GM23338 (cell line): ENCODE results near the gene XYLT1.

Experiments used
- CREB1 ChIP-seq: fragments of 250-450 bp; sonication (Bioruptor Pico); IDR thresholded peaks from 2 replicates; pipeline ENCODE4 v1.5.0; 2020; ENCODE audit warnings: low read depth, mild to moderate bottlenecking, moderate library complexity
- CTCF ChIP-seq, 2 experiments: fragments of 200-600 bp in 1 of 2; sonication (generic) in 1 of 2; conservative IDR thresholded peaks; 2 replicates each; pipeline versions ENCODE4 v1.5.1 to v1.6.1; 2016 to 2017; ENCODE audit warnings: antibody characterized with exemption in 2 of 2, low read depth in 2 of 2, mild to moderate bottlenecking in 2 of 2, moderate library complexity in 1 of 2
- ETS1 ChIP-seq: IDR thresholded peaks from 2 replicates; pipeline ENCODE4 v1.6.1; 2016; ENCODE audit warnings: antibody characterized with exemption
- EZH2 ChIP-seq: fragments of 200-600 bp; sonication (generic); IDR thresholded peaks from one replicate; pipeline ENCODE4 v1.8.0; 2017; ENCODE audit warnings: antibody characterized with exemption, mild to moderate bottlenecking, low read depth; ENCODE audit not compliant: unreplicated experiment
- EZH2phosphoT487 ChIP-seq: fragments of 200-600 bp; sonication (generic); IDR thresholded peaks from one replicate; pipeline ENCODE4 v1.8.1; 2018; ENCODE audit warnings: antibody characterized with exemption; ENCODE audit not compliant: unreplicated experiment
- JUNB ChIP-seq: IDR thresholded peaks from one replicate; pipeline ENCODE4 v1.6.1; 2016; ENCODE audit warnings: antibody characterized with exemption; ENCODE audit not compliant: unreplicated experiment
- POLR2AphosphoS5 ChIP-seq: IDR thresholded peaks from 2 replicates; pipeline ENCODE4 v1.6.1; 2016; ENCODE audit warnings: antibody characterized with exemption, low read depth
- REST ChIP-seq: IDR thresholded peaks from one replicate; pipeline ENCODE4 v1.6.1; 2018; ENCODE audit warnings: antibody characterized with exemption; ENCODE audit not compliant: unreplicated experiment
- STAT1 ChIP-seq: IDR thresholded peaks from one replicate; pipeline ENCODE4 v1.6.1; 2016; ENCODE audit warnings: antibody characterized with exemption; ENCODE audit not compliant: unreplicated experiment
- ZNF331 ChIP-seq: fragments of 250-450 bp; sonication (Bioruptor Pico); IDR thresholded peaks from 2 replicates; pipeline ENCODE4 v1.5.0; 2020; ENCODE audit warnings: low read depth, mild to moderate bottlenecking, moderate library complexity
- ZNF462 ChIP-seq: fragments of 250-450 bp; sonication (Bioruptor Pico); IDR thresholded peaks from 2 replicates; pipeline ENCODE4 v1.5.0; 2020; ENCODE audit warnings: mild to moderate bottlenecking, moderate library complexity

GRCh38 chr16:17304491-17305119 lies 166.2 kb downstream of the XYLT1 start:
- TF ChIP-seq CTCF (conservative IDR thresholded peaks at IDR 0.05; ENCODE audit: low read depth in 2 of 2) (0 out of 4 replicates have a peak, but pooled peaks of 1 of the 2 experiments have one; percentile 23), EZH2 (no peak), EZH2phosphoT487 (no peak), POLR2AphosphoS5 (no peak), REST (no peak), CREB1 (no peak), ETS1 (no peak), ZNF331 (CRISPR knock-in tag) (no peak), JUNB (no peak), ZNF462 (CRISPR knock-in tag) (no peak), STAT1 (no peak)
